Measurements from ENCODE around the gene PCDHA9.
"Not testable (repeated sequence)": the region's sequence is repeated elsewhere in the genome, so short reads cannot be mapped to it uniquely, and the experiment has no call there.

Gene PCDHA9

GRCh38 chr5:140842798-140843733 is 5.1 kb upstream of the PCDHA9 start:
- peaks cover 38% of the 10 kb centered on the region for H3K9me3 ChIP-seq (ENCODE audit: control insufficient read depth, low read length)
- no peaks in the 10 kb centered on the region for H3K4me1 ChIP-seq (ENCODE audit: control insufficient read depth, insufficient read depth, low read depth, low read length)
- no peak overlapping the region for H3K27ac ChIP-seq (ENCODE audit: low read length, poor library complexity, severe bottlenecking)
- H3K4ac ChIP-seq (ENCODE audit: low read depth in 1 of 2, low read length in 2 of 2), result no peak overlapping the region
- no peaks in the 10 kb centered on the region for H3K79me1 ChIP-seq (replicated peaks; ENCODE audit: low read length, poor library complexity, severe bottlenecking)
- H2AFZ ChIP-seq (ENCODE audit: low read depth, low read length), result no peak overlapping the region
- no peak overlapping the region for H3K4me2 ChIP-seq (ENCODE audit: low read length, poor library complexity, severe bottlenecking)
- no peaks in the 10 kb centered on the region for H3K27me3 ChIP-seq (ENCODE audit: control insufficient read depth in 1 of 2, insufficient read depth in 1 of 2, low read length in 2 of 2)
- no peak overlapping the region for H4K8ac ChIP-seq (ENCODE audit: low read length)
- no peak overlapping the region for H2BK15ac ChIP-seq (ENCODE audit: low read depth, poor library complexity, severe bottlenecking)
- H2BK12ac ChIP-seq (ENCODE audit: low read length in 2 of 2), result no peak overlapping the region
- no peak overlapping the region for H3K9ac ChIP-seq (ENCODE audit: low read length)
- no peak overlapping the region for H4K91ac ChIP-seq (ENCODE audit: low read length)
- no peak for DNase-seq
- no peak overlapping the region for H3K4me3 ChIP-seq (ENCODE audit: insufficient read depth in 1 of 2, low read depth in 1 of 2, low read length in 2 of 2)
- no peak overlapping the region for H2BK5ac ChIP-seq (ENCODE audit: low read depth, low read length, poor library complexity, severe bottlenecking)
- no peak overlapping the region for H3K23ac ChIP-seq (ENCODE audit: low read length in 2 of 2)
- no peak overlapping the region for H3K18ac ChIP-seq (ENCODE audit: low read depth in 1 of 2, low read length in 2 of 2)
- no peak overlapping the region for H2AK5ac ChIP-seq (ENCODE audit: low read length, severe bottlenecking)
- no peak overlapping the region for H3K14ac ChIP-seq (ENCODE audit: low read length in 2 of 2)
- no peak overlapping the region for H2BK120ac ChIP-seq (ENCODE audit: low read depth, low read length)
- 97% methylated on average over 46 of the region's 87 CpGs for WGBS
- H3K36me3 ChIP-seq (ENCODE audit: control insufficient read depth in 1 of 2, insufficient read depth in 2 of 2, low read depth in 1 of 2, low read length in 2 of 2), result peaks cover 0 to 11% of the 10 kb centered on the region in 2 experiments

GRCh38 chr5:140849831-140850634 is 1.9 kb downstream of the PCDHA9 start:
- DNase-seq; H3K18ac ChIP-seq (ENCODE audit: low read depth in 1 of 2, low read length in 2 of 2): not testable (repeated sequence)

GRCh38 chr5:140855772-140856674 is 7.8 kb downstream of the PCDHA9 start, which contains the start of gene PCDHA10:
Gene PCDHA10 (plus strand): TSS chr5:140855897. CDS start chr5:140856049, 152 bp downstream.
- Histone ChIP-seq H3K4me1 (ENCODE audit: control insufficient read depth, insufficient read depth, low read depth, low read length) (no peaks in the 10 kb centered on the region), H3K27ac (ENCODE audit: low read length, poor library complexity, severe bottlenecking) (no peak within 1 kb of the TSS), H4K91ac (ENCODE audit: low read length) (no peak within 1 kb of the TSS), H3K9ac (ENCODE audit: low read length) (no peak within 1 kb of the TSS), H2BK120ac (ENCODE audit: low read depth, low read length) (no peak within 1 kb of the TSS), H4K8ac (ENCODE audit: low read length) (peak within 1 kb of the TSS; percentile 41), H2AK5ac (ENCODE audit: low read length, severe bottlenecking) (no peak within 1 kb of the TSS), H3K4me2 (ENCODE audit: low read length, poor library complexity, severe bottlenecking) (no peak within 1 kb of the TSS), H3K14ac (ENCODE audit: low read length in 2 of 2) (no peak within 1 kb of the TSS), H3K4ac (ENCODE audit: low read depth in 1 of 2, low read length in 2 of 2) (no peak within 1 kb of the TSS), H3K9me3 (ENCODE audit: control insufficient read depth, low read length) (peaks cover 42% of the 10 kb centered on the region), H3K36me3 (ENCODE audit: control insufficient read depth in 1 of 2, insufficient read depth in 2 of 2, low read depth in 1 of 2, low read length in 2 of 2) (peaks cover 0 to 9% of the 10 kb centered on the region in 2 experiments), H3K18ac (ENCODE audit: low read depth in 1 of 2, low read length in 2 of 2) (no peak within 1 kb of the TSS), H3K23ac (ENCODE audit: low read length in 2 of 2) (no peak within 1 kb of the TSS), H2BK15ac (ENCODE audit: low read depth, poor library complexity, severe bottlenecking) (no peak within 1 kb of the TSS), H2AFZ (ENCODE audit: low read depth, low read length) (no peak within 1 kb of the TSS), H3K4me3 (ENCODE audit: insufficient read depth in 1 of 2, low read depth in 1 of 2, low read length in 2 of 2) (peak within 1 kb of the TSS in 1 of 2 experiments; percentile 37), H2BK5ac (ENCODE audit: low read depth, low read length, poor library complexity, severe bottlenecking) (no peak within 1 kb of the TSS), H3K79me1 (replicated peaks; ENCODE audit: low read length, poor library complexity, severe bottlenecking) (no peaks in the 10 kb centered on the region), H3K27me3 (ENCODE audit: control insufficient read depth in 1 of 2, insufficient read depth in 1 of 2, low read length in 2 of 2) (no peaks in the 10 kb centered on the region), H2BK12ac (ENCODE audit: low read length in 2 of 2) (no peak within 1 kb of the TSS)
- WGBS, result 14% methylated on average over 18 of the region's 44 CpGs
- DNase-seq, result peak; percentile 78

More at GRCh38 chr5:140849831-140850634, 1.9 kb downstream of the PCDHA9 start:
- not testable (repeated sequence) for H3K79me1 ChIP-seq (replicated peaks; ENCODE audit: low read length, poor library complexity, severe bottlenecking); H3K4ac ChIP-seq (ENCODE audit: low read depth in 1 of 2, low read length in 2 of 2); H3K4me3 ChIP-seq (ENCODE audit: insufficient read depth in 1 of 2, low read depth in 1 of 2, low read length in 2 of 2); H3K14ac ChIP-seq (ENCODE audit: low read length in 2 of 2); H3K27ac ChIP-seq (ENCODE audit: low read length, poor library complexity, severe bottlenecking); H2BK12ac ChIP-seq (ENCODE audit: low read length in 2 of 2); H2AK5ac ChIP-seq (ENCODE audit: low read length, severe bottlenecking); H3K9ac ChIP-seq (ENCODE audit: low read length); H3K27me3 ChIP-seq (ENCODE audit: control insufficient read depth in 1 of 2, insufficient read depth in 1 of 2, low read length in 2 of 2); H3K36me3 ChIP-seq (ENCODE audit: control insufficient read depth in 1 of 2, insufficient read depth in 2 of 2, low read depth in 1 of 2, low read length in 2 of 2); H2BK120ac ChIP-seq (ENCODE audit: low read depth, low read length); H2BK15ac ChIP-seq (ENCODE audit: low read depth, poor library complexity, severe bottlenecking); H3K4me1 ChIP-seq (ENCODE audit: control insufficient read depth, insufficient read depth, low read depth, low read length); H4K91ac ChIP-seq (ENCODE audit: low read length); H4K8ac ChIP-seq (ENCODE audit: low read length); H2AFZ ChIP-seq (ENCODE audit: low read depth, low read length); H3K4me2 ChIP-seq (ENCODE audit: low read length, poor library complexity, severe bottlenecking); H2BK5ac ChIP-seq (ENCODE audit: low read depth, low read length, poor library complexity, severe bottlenecking); H3K23ac ChIP-seq (ENCODE audit: low read length in 2 of 2)
- H3K9me3 ChIP-seq (ENCODE audit: control insufficient read depth, low read length), result peaks cover 41% of the 10 kb centered on the region
- WGBS, result 97% methylated on average over 73 of the region's 101 CpGs
